Neural progenitor cell (in vitro differentiated cells): Measurements from ENCODE around the gene FAM47A. TPM values are rescaled to one million over a fixed set of nuclear protein-coding genes. Genes with fewer than 3 reads are reported as not detected.

Experiments used
- DNase-seq: peaks from one replicate; pipeline ENCODE4 v3.0.0-alpha.2; 2016; ENCODE audit warnings: low spot score
- H2AFZ ChIP-seq: fragments of 200-600 bp; sonication (generic); replicated peaks from 2 replicates; pipeline ENCODE4 v1.6.1; 2016; ENCODE audit warnings: antibody characterized with exemption
- H3F3A ChIP-seq: fragments of 200-600 bp; sonication (generic); 2 replicates; pipeline ENCODE4 v1.6.1; 2016; ENCODE audit warnings: antibody characterized with exemption, low read depth
- H3K27ac ChIP-seq: fragments of 200-600 bp; sonication (generic); 2 replicates; pipeline ENCODE4 v1.5.1; 2016; ENCODE audit warnings: mild to moderate bottlenecking
- H3K27me3 ChIP-seq: fragments of 200-600 bp; sonication (generic); 2 replicates; pipeline ENCODE4 v1.6.1; 2016; ENCODE audit warnings: mild to moderate bottlenecking, moderate library complexity
- H3K36me3 ChIP-seq: fragments of 200-600 bp; sonication (generic); 2 replicates; pipeline ENCODE4 v1.5.1; 2016
- H3K4me1 ChIP-seq: fragments of 200-600 bp; sonication (generic); 2 replicates; pipeline ENCODE4 v1.6.1; 2016; ENCODE audit warnings: mixed run types
- H3K4me2 ChIP-seq: fragments of 200-600 bp; sonication (generic); 2 replicates; pipeline ENCODE4 v1.6.1; 2016
- H3K4me3 ChIP-seq: fragments of 200-600 bp; sonication (generic); 2 replicates; pipeline ENCODE4 v1.5.1; 2016
- H3K79me2 ChIP-seq: fragments of 200-600 bp; sonication (generic); 2 replicates; pipeline ENCODE4 v1.6.1; 2016; ENCODE audit warnings: low read depth
- H3K9ac ChIP-seq: fragments of 200-600 bp; sonication (generic); 2 replicates; pipeline ENCODE4 v1.6.1; 2016
- H3K9me3 ChIP-seq: fragments of 200-600 bp; sonication (generic); 2 replicates; pipeline ENCODE4 v1.5.1; 2016; ENCODE audit warnings: low read depth
- H4K20me1 ChIP-seq: fragments of 200-600 bp; sonication (generic); 2 replicates; pipeline ENCODE4 v1.6.1; 2016; ENCODE audit warnings: low read depth
- H3K27ac Mint-ChIP-seq: 3 replicates; pipeline ENCODE4 v1.8.0; 2021; ENCODE audit warnings: mixed read lengths
- H3K27me3 Mint-ChIP-seq: 2 replicates; pipeline ENCODE4 v1.8.0; 2022; ENCODE audit warnings: low read depth, mild to moderate bottlenecking, inconsistent platforms, moderate library complexity, mixed read lengths; ENCODE audit not compliant: insufficient read depth
- H3K36me3 Mint-ChIP-seq: 3 replicates; pipeline ENCODE4 v1.8.0; 2021; ENCODE audit warnings: mixed read lengths
- H3K4me1 Mint-ChIP-seq: 3 replicates; pipeline ENCODE4 v1.8.0; 2021; ENCODE audit warnings: mixed read lengths
- H3K4me3 Mint-ChIP-seq: 3 replicates; pipeline ENCODE4 v1.8.0; 2021; ENCODE audit warnings: mild to moderate bottlenecking, moderate library complexity, mixed read lengths
- H3K9me3 Mint-ChIP-seq: 3 replicates; pipeline ENCODE4 v1.8.0; 2020; ENCODE audit warnings: mixed read lengths
- CTCF ChIP-seq: fragments of 200-600 bp; sonication (generic); IDR thresholded peaks from 2 replicates; pipeline ENCODE4 v1.5.1; 2017; ENCODE audit warnings: antibody characterized with exemption, mild to moderate bottlenecking
- EZH2 ChIP-seq: fragments of 200-600 bp; sonication (generic); IDR thresholded peaks from 2 replicates; pipeline ENCODE4 v1.6.1; 2017; ENCODE audit warnings: antibody characterized with exemption, mild to moderate bottlenecking, moderate library complexity
- EZH2phosphoT487 ChIP-seq: fragments of 200-600 bp; sonication (generic); IDR thresholded peaks from 2 replicates; pipeline ENCODE4 v1.6.1; 2017; ENCODE audit warnings: antibody characterized with exemption
- total RNA-seq: library from RNA; depleted of rRNA; stranded (reverse); fragments of >200 nt; gene quantifications from 2 replicates; pipeline ENCODE4 v1.2.3, GENCODE V29; 2015; ENCODE audit warnings: low replicate concordance

The FAM47A gene
- not detected in 2 replicates for total RNA-seq

GRCh38 chrX:34132028-34132427 lies at the start of gene FAM47A:
TSS of gene FAM47A (minus strand) at chrX:34132314. CDS start at chrX:34132278, 36 bp downstream.
- H2AFZ ChIP-seq = no peak within 1 kb of the TSS
- no peaks in the 10 kb centered on the region for H3K79me2 ChIP-seq
- H3K36me3 ChIP-seq = no peaks in the 10 kb centered on the region
- H3F3A ChIP-seq = no peaks in the 10 kb centered on the region
- DNase-seq = no peak
- H3K9me3 ChIP-seq = no peaks in the 10 kb centered on the region
- H3K4me1 ChIP-seq = no peaks in the 10 kb centered on the region
- H4K20me1 ChIP-seq = no peaks in the 10 kb centered on the region
- H3K27me3 ChIP-seq = no peaks in the 10 kb centered on the region
- Mint-ChIP-seq H3K9me3 (peaks cover 5% of the 10 kb centered on the region), H3K27me3 (no peaks in the 10 kb centered on the region), H3K27ac (no peak within 1 kb of the TSS), H3K4me1 (no peaks in the 10 kb centered on the region), H3K36me3 (no peaks in the 10 kb centered on the region), H3K4me3 (no peak within 1 kb of the TSS)
- no peak within 1 kb of the TSS for H3K4me2 ChIP-seq
- TF ChIP-seq EZH2 (no peak), EZH2phosphoT487 (no peak)
- H3K9ac ChIP-seq = no peak within 1 kb of the TSS
- H3K4me3 ChIP-seq = no peak within 1 kb of the TSS
- no peak within 1 kb of the TSS for H3K27ac ChIP-seq

- Histone ChIP-seq H3K4me3 (no peak overlapping the region), H3K27me3 (no peaks in the 10 kb centered on the region), H3K4me1 (no peaks in the 10 kb centered on the region), H3K4me2 (no peak overlapping the region), H3K9me3 (no peaks in the 10 kb centered on the region), H4K20me1 (no peaks in the 10 kb centered on the region), H3K9ac (no peak overlapping the region), H3K36me3 (no peaks in the 10 kb centered on the region), H3K79me2 (no peaks in the 10 kb centered on the region), H3F3A (no peaks in the 10 kb centered on the region), H2AFZ (no peak overlapping the region), H3K27ac (no peak overlapping the region)
- Mint-ChIP-seq H3K4me3 (no peak overlapping the region), H3K27ac (no peak overlapping the region), H3K36me3 (no peaks in the 10 kb centered on the region), H3K4me1 (no peaks in the 10 kb centered on the region), H3K9me3 (no peaks in the 10 kb centered on the region), H3K27me3 (no peaks in the 10 kb centered on the region)
- no peak for TF ChIP-seq CTCF
- TF ChIP-seq EZH2 = no peak
- TF ChIP-seq EZH2phosphoT487 = no peak
- no peak for DNase-seq
Measured at GRCh38 chrX:34147345-34147744, 15.2 kb upstream of the FAM47A start.

DNA sequence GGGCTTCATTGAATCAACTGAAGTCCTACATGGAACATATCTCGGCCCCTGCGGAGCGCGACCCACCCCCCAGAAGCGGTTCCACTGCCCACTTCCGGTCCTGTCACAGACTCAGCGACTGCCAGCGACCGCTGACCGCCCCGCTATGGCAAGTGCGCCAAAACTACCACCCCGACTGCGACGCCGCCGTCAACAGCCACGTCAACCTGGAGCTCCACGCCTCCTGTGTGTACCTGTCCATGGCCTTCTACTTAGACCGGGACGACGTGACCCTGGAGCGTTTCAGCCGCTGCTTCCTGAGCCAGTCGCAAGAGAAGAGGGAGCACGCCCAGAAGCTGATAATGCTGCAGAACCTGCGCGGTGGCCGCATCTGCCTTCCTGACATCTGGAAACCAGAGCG lies 14.8 kb upstream of the FAM47A start:
- Histone ChIP-seq H3K4me2 (no peak overlapping the region), H3K4me1 (no peaks in the 10 kb centered on the region), H2AFZ (no peak overlapping the region), H4K20me1 (no peaks in the 10 kb centered on the region), H3K36me3 (no peaks in the 10 kb centered on the region), H3K27me3 (no peaks in the 10 kb centered on the region), H3K9me3 (no peaks in the 10 kb centered on the region), H3K9ac (no peak overlapping the region), H3K27ac (no peak overlapping the region), H3K79me2 (no peaks in the 10 kb centered on the region), H3F3A (no peaks in the 10 kb centered on the region), H3K4me3 (no peak overlapping the region)
- Mint-ChIP-seq H3K36me3 (no peaks in the 10 kb centered on the region), H3K4me1 (no peaks in the 10 kb centered on the region), H3K27me3 (no peaks in the 10 kb centered on the region), H3K27ac (no peak overlapping the region), H3K9me3 (no peaks in the 10 kb centered on the region), H3K4me3 (no peak overlapping the region)
- DNase-seq = no peak
- no peak for TF ChIP-seq EZH2phosphoT487
- no peak for TF ChIP-seq CTCF
- TF ChIP-seq EZH2 = no peak

DNA sequence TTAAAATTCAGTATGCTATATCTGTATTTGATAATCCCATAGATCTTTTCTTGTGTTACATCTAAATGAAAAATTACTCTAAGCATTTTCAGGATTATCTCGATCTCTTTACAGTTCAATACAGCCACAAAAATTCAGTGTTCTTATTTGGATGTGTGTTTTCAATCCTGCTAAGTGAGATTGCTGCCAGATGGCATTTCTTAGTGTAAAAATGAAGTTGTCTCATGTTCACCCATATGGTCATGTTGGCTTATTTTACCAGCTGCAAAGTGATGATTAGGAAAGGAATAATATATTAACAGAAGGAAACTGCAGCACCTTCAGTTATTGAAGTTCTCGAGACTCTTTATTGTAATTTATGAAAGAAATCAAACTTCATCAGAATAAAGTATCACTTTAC lies 12.1 kb upstream of the FAM47A start:
- TF ChIP-seq EZH2phosphoT487 (no peak), CTCF (no peak), EZH2 (no peak)
- H3K4me3 Mint-ChIP-seq = no peak overlapping the region
- no peaks in the 10 kb centered on the region for H3K27me3 Mint-ChIP-seq
- H3K27ac Mint-ChIP-seq = no peak overlapping the region
- no peaks in the 10 kb centered on the region for H3K36me3 Mint-ChIP-seq
- H3K4me3 ChIP-seq = no peak overlapping the region
- no peak for DNase-seq
- H3K36me3 ChIP-seq = no peaks in the 10 kb centered on the region
- H2AFZ ChIP-seq = no peak overlapping the region
- no peaks in the 10 kb centered on the region for H3K79me2 ChIP-seq
- H3K9me3 ChIP-seq = no peaks in the 10 kb centered on the region
- no peaks in the 10 kb centered on the region for H3K4me1 Mint-ChIP-seq
- H3K4me2 ChIP-seq = no peak overlapping the region
- H4K20me1 ChIP-seq = no peaks in the 10 kb centered on the region
- no peak overlapping the region for H3K27ac ChIP-seq
- H3K4me1 ChIP-seq = no peaks in the 10 kb centered on the region
- H3K27me3 ChIP-seq = no peaks in the 10 kb centered on the region
- H3K9ac ChIP-seq = no peak overlapping the region
- no peaks in the 10 kb centered on the region for H3F3A ChIP-seq
- no peaks in the 10 kb centered on the region for H3K9me3 Mint-ChIP-seq
